Measurements from ENCODE around the gene SMYD3. TPM values are rescaled to one million over a fixed set of nuclear protein-coding genes. Genes with fewer than 3 reads are reported as not detected.

Gene SMYD3
- total and polyA plus RNA-seq, 2 of the 13 experiments (the other 11 are each of a cell fraction or from before 2014, with no cell fraction given): 27.7 to 35.8 TPM

- WGBS (ENCODE audit: low lambda C conversion rate): 93% methylated on average over 3 of the region's 3 CpGs
- BruUV-seq (replicated peaks): no TSS peak
- POLR2A ChIA-PET: no interaction called here
- Histone ChIP-seq H4K20me1 (ENCODE audit: insufficient read depth, low read length) (no peaks in the 10 kb centered on the region), H3K27me3 (ENCODE audit: control insufficient read depth in 1 of 2, insufficient read depth in 2 of 2, low read length in 2 of 2) (no peaks in the 10 kb centered on the region), H3K4me1 (ENCODE audit: insufficient read depth, low read length) (no peaks in the 10 kb centered on the region), H3K4me3 (replicated peaks in 1 of 3; ENCODE audit: insufficient read depth in 1 of 3, low read depth in 2 of 3, low read length in 3 of 3) (no peak overlapping the region), H3K4me2 (ENCODE audit: low read depth, low read length) (no peak overlapping the region), H3K79me2 (ENCODE audit: insufficient read depth, low read length) (no peaks in the 10 kb centered on the region), H3K36me3 (replicated peaks in 1 of 2; ENCODE audit: control insufficient read depth in 1 of 2, insufficient read depth in 2 of 2, low read length in 2 of 2) (no peaks in the 10 kb centered on the region; a peak in 1 of 5 replicates), H2AFZ (ENCODE audit: low read length) (no peak overlapping the region), H3K9me3 (ENCODE audit: low read length) (no peaks in the 10 kb centered on the region), H3K9ac (ENCODE audit: insufficient read depth, low read depth, low read length) (no peak overlapping the region), H3K27ac (ENCODE audit: extremely low read length, insufficient read depth, low read length) (no peak overlapping the region)
- in situ Hi-C loops (cut with HindIII; ENCODE audit: extremely low pct_ligation_motif_present, low pct_unique_long_range_greater_than_20kb): no loop called here
- intact Hi-C loops (cut with micrococcal nuclease; ENCODE audit: unreplicated experiment): no loop called here
- DNase-seq (ENCODE audit: low spot score): no peak
- TF ChIP-seq MED13 (CRISPR knock-in tag; IDR thresholded peaks at IDR 0.05) (no peak), ZNF407 (CRISPR knock-in tag; IDR thresholded peaks at IDR 0.05; ENCODE audit: not compliant biosample characterization) (no peak), HOXA7 (CRISPR knock-in tag; IDR thresholded peaks at IDR 0.05) (no peak), SMC3 (IDR thresholded peaks at IDR 0.05; ENCODE audit: low read length) (no peak), ZNF430 (CRISPR knock-in tag; IDR thresholded peaks at IDR 0.05) (no peak), BATF2 (CRISPR knock-in tag; IDR thresholded peaks at IDR 0.05) (no peak), MED8 (CRISPR knock-in tag; IDR thresholded peaks at IDR 0.05; ENCODE audit: insufficient replicate concordance) (no peak), ZNF431 (CRISPR knock-in tag; IDR thresholded peaks at IDR 0.05; ENCODE audit: borderline replicate concordance, low read depth) (no peak), TBP (CRISPR knock-in tag; IDR thresholded peaks at IDR 0.05) (no peak), U2AF2 (IDR thresholded peaks at IDR 0.05; ENCODE audit: low read depth, low read length) (no peak), RARG (CRISPR knock-in tag; IDR thresholded peaks at IDR 0.05; ENCODE audit: low read depth) (no peak)
- no peak for ATAC-seq
- no peak for FAIRE-seq
- CTCF ChIA-PET (ENCODE audit: low intra/inter-chr PET ratio, low total read pairs): no interaction called here
Observed at GRCh38 chr1:245829194-245829593, 677.9 kb downstream of the SMYD3 start.
